SK-N-SH treated with all-trans-retinoic acid at 6 μM for 48 hours (cell line): ENCODE measurements around the gene LYPD6B.

Experiments used
- ATAC-seq: fragments of 200-7000 bp; cut with Tn5 transposase; 3 replicates; pipeline ENCODE4 v1.9.1; 2020; ENCODE audit warnings: mild to moderate bottlenecking, moderate library complexity
- ARNTL ChIP-seq: fragments of 450-650 bp; formaldehyde crosslinking; IDR thresholded peaks from 2 replicates; pipeline ENCODE4 v1.5.0; 2020; ENCODE audit warnings: low read depth, mild to moderate bottlenecking, moderate library complexity, borderline replicate concordance
- BACH2 ChIP-seq: fragments of 250-450 bp; sonication (Bioruptor Pico); IDR thresholded peaks from 2 replicates; pipeline ENCODE4 v1.9.0; 2021; ENCODE audit warnings: mild to moderate bottlenecking, borderline replicate concordance
- CREB5 ChIP-seq: fragments of 250-450 bp; sonication (Bioruptor Pico); IDR thresholded peaks from 2 replicates; pipeline ENCODE4 v1.5.1; 2020; ENCODE audit warnings: low read depth, mild to moderate bottlenecking, moderate library complexity
- CSDC2 ChIP-seq: fragments of 250-450 bp; sonication (Bioruptor Pico); IDR thresholded peaks from 2 replicates; pipeline ENCODE4 v1.5.0; 2020; ENCODE audit warnings: mild to moderate bottlenecking, moderate library complexity
- CSRNP3 ChIP-seq: fragments of 250-450 bp; sonication (Bioruptor Pico); IDR thresholded peaks from 2 replicates; pipeline ENCODE4 v1.5.1; 2021; ENCODE audit warnings: mild to moderate bottlenecking, moderate library complexity
- ESRRG ChIP-seq: fragments of 250-450 bp; sonication (Bioruptor Pico); IDR thresholded peaks from 2 replicates; pipeline ENCODE4 v1.6.1; 2021; ENCODE audit warnings: mild to moderate bottlenecking
- GLIS3 ChIP-seq: fragments of 250-450 bp; sonication (Bioruptor Pico); IDR thresholded peaks from 2 replicates; pipeline ENCODE4 v1.5.0; 2020; ENCODE audit warnings: mild to moderate bottlenecking, moderate library complexity
- ISL1 ChIP-seq: fragments of 250-450 bp; sonication (Bioruptor Pico); IDR thresholded peaks from 2 replicates; pipeline ENCODE4 v2.1.2; 2022; ENCODE audit warnings: mild to moderate bottlenecking, moderate library complexity
- OSR1 ChIP-seq: fragments of 250-450 bp; sonication (Bioruptor Pico); IDR thresholded peaks from 2 replicates; pipeline ENCODE4 v1.8.0; 2022; ENCODE audit warnings: moderate library complexity, mild to moderate bottlenecking, inconsistent platforms
- PATZ1 ChIP-seq: fragments of 250-450 bp; sonication (Bioruptor Pico); IDR thresholded peaks from 2 replicates; pipeline ENCODE4 v1.8.0; 2020; ENCODE audit warnings: mild to moderate bottlenecking, moderate library complexity, borderline replicate concordance
- PPARA ChIP-seq: fragments of 250-450 bp; sonication (Bioruptor Pico); IDR thresholded peaks from 2 replicates; pipeline ENCODE4 v1.5.0; 2020; ENCODE audit warnings: mild to moderate bottlenecking, borderline replicate concordance
- RARB ChIP-seq: fragments of 250-450 bp; sonication (Bioruptor Pico); IDR thresholded peaks from 2 replicates; pipeline ENCODE4 v1.8.0; 2021; ENCODE audit warnings: mild to moderate bottlenecking, moderate library complexity
- SNAI2 ChIP-seq: fragments of 250-450 bp; sonication (Bioruptor Pico); IDR thresholded peaks from 2 replicates; pipeline ENCODE4 v1.5.0; 2020; ENCODE audit warnings: mild to moderate bottlenecking, moderate library complexity
- TCF4 ChIP-seq: fragments of 250-450 bp; sonication (Bioruptor Pico); IDR thresholded peaks from 2 replicates; pipeline ENCODE4 v1.8.0; 2021; ENCODE audit warnings: mild to moderate bottlenecking, moderate library complexity, borderline replicate concordance
- TOX ChIP-seq: fragments of 250-450 bp; sonication (Bioruptor Pico); IDR thresholded peaks from 2 replicates; pipeline ENCODE4 v1.8.0; 2021; ENCODE audit warnings: mild to moderate bottlenecking, moderate library complexity, borderline replicate concordance
- TSHZ2 ChIP-seq: fragments of 250-450 bp; sonication (Bioruptor Pico); IDR thresholded peaks from 2 replicates; pipeline ENCODE4 v1.5.0; 2020; ENCODE audit warnings: mild to moderate bottlenecking, moderate library complexity
- ZC3H10 ChIP-seq: fragments of 250-450 bp; sonication (Bioruptor Pico); IDR thresholded peaks from 2 replicates; pipeline ENCODE4 v1.5.1; 2021; ENCODE audit warnings: mild to moderate bottlenecking, moderate library complexity
- ZFP3 ChIP-seq: fragments of 250-450 bp; sonication (Bioruptor Pico); IDR thresholded peaks from 2 replicates; pipeline ENCODE4 v1.5.0; 2020; ENCODE audit warnings: mild to moderate bottlenecking, moderate library complexity
- ZFP30 ChIP-seq: fragments of 450-650 bp; formaldehyde crosslinking; IDR thresholded peaks from 2 replicates; pipeline ENCODE4 v1.5.0; 2022; ENCODE audit warnings: mild to moderate bottlenecking, moderate library complexity
- ZNF565 ChIP-seq: fragments of 450-650 bp; formaldehyde crosslinking; conservative IDR thresholded peaks from 2 replicates; pipeline ENCODE4 v1.5.0; 2020; ENCODE audit warnings: low read depth, mild to moderate bottlenecking, moderate library complexity
- ZNF70 ChIP-seq: fragments of 450-650 bp; formaldehyde crosslinking; IDR thresholded peaks from 2 replicates; pipeline ENCODE4 v1.5.0; 2020; ENCODE audit warnings: mild to moderate bottlenecking, moderate library complexity
- ZNF8 ChIP-seq: fragments of 450-650 bp; formaldehyde crosslinking; IDR thresholded peaks from 2 replicates; pipeline ENCODE4 v1.5.0; 2020; ENCODE audit warnings: mild to moderate bottlenecking, moderate library complexity
- TF ChIP-seq, protein P1 (sequence below): fragments of 250-450 bp; sonication (Bioruptor Pico); IDR thresholded peaks from 2 replicates; pipeline ENCODE4 v1.8.0; 2021; ENCODE audit warnings: low read depth, mild to moderate bottlenecking, moderate library complexity, borderline replicate concordance

Gene LYPD6B

GRCh38 chr2:148990968-148991367 lies 47.5 kb upstream of the LYPD6B start (continued):
- TF ChIP-seq BACH2 (CRISPR knock-in tag) (no peak), ZFP30 (CRISPR knock-in tag) (no peak), SNAI2 (CRISPR knock-in tag) (no peak), CSRNP3 (no peak), ISL1 (CRISPR knock-in tag) (no peak)

DNA sequence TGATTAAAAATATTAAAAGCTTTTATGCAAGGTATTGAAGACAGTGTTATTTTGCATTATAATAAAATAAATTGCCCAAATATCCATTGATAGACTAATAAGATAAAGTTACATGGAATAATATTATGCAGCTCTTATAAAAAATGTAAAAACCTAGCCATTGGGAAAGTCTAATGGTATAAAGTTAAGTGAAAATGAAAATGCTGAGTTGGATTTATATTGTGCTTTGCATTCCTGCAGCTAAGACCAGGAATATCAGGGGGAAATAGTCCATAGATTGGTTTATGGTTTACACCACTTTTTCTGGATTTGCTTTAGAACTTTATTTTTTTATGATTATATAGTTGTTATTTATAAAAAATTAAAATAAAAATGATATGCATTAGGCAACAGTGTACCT lies 46.1 kb upstream of the LYPD6B start:
- TF ChIP-seq PATZ1 (CRISPR knock-in tag) (no peak), TOX (CRISPR knock-in tag) (no peak), ISL1 (CRISPR knock-in tag) (no peak)
- TF ChIP-seq, all 23 proteins: peak for 0
- no peak for ATAC-seq

GRCh38 chr2:148993351-148993750 lies 45.1 kb upstream of the LYPD6B start:
- no peak for ATAC-seq
- TF ChIP-seq ESRRG (no peak), CSDC2 (CRISPR knock-in tag) (no peak), CREB5 (CRISPR knock-in tag) (no peak), ZFP30 (CRISPR knock-in tag) (no peak), ISL1 (CRISPR knock-in tag) (no peak), CSRNP3 (no peak), ARNTL (CRISPR knock-in tag) (no peak), SNAI2 (CRISPR knock-in tag) (no peak), PPARA (CRISPR knock-in tag) (no peak), BACH2 (CRISPR knock-in tag) (no peak)

GRCh38 chr2:148994341-148994740 lies 44.2 kb upstream of the LYPD6B start:
- no peak for ATAC-seq
- TF ChIP-seq CREB5 (CRISPR knock-in tag) (no peak), ZFP3 (CRISPR knock-in tag) (no peak), TCF4 (no peak), ARNTL (CRISPR knock-in tag) (no peak), ISL1 (CRISPR knock-in tag) (no peak), RARB (no peak), ZFP30 (CRISPR knock-in tag) (no peak), ZNF8 (no peak), GLIS3 (CRISPR knock-in tag) (no peak), SNAI2 (CRISPR knock-in tag) (no peak), BACH2 (CRISPR knock-in tag) (no peak), ZNF565 (CRISPR knock-in tag) (no peak), TSHZ2 (CRISPR knock-in tag) (no peak), CSDC2 (CRISPR knock-in tag) (no peak), ZC3H10 (CRISPR knock-in tag) (no peak), ESRRG (no peak), PPARA (CRISPR knock-in tag) (no peak), ZNF70 (CRISPR knock-in tag) (no peak), OSR1 (no peak)
- TF ChIP-seq, protein P1, sequence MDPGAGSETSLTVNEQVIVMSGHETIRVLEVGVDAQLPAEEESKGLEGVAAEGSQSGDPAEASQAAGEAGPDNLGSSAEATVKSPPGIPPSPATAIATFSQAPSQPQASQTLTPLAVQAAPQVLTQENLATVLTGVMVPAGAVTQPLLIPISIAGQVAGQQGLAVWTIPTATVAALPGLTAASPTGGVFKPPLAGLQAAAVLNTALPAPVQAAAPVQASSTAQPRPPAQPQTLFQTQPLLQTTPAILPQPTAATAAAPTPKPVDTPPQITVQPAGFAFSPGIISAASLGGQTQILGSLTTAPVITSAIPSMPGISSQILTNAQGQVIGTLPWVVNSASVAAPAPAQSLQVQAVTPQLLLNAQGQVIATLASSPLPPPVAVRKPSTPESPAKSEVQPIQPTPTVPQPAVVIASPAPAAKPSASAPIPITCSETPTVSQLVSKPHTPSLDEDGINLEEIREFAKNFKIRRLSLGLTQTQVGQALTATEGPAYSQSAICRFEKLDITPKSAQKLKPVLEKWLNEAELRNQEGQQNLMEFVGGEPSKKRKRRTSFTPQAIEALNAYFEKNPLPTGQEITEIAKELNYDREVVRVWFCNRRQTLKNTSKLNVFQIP, result no peak
